Skeletal muscle satellite cell (primary cell): ENCODE data around the gene RTN4R.
"Not testable (repeated sequence)": the region's sequence is repeated elsewhere in the genome, so short reads cannot be mapped to it uniquely, and the experiment has no call there.

Source experiments
- H3K27me3 ChIP-seq: 2 replicates; pipeline ENCODE4 v1.7.0; 2013; ENCODE audit warnings: low read length; ENCODE audit not compliant: control insufficient read depth, insufficient read depth
- H3K36me3 ChIP-seq: 2 replicates; pipeline ENCODE4 v1.7.0; 2013; ENCODE audit warnings: mild to moderate bottlenecking, control low read depth, low read length; ENCODE audit not compliant: insufficient read depth
- H3K4me1 ChIP-seq: 2 replicates; pipeline ENCODE4 v1.7.0; 2013; ENCODE audit warnings: low read length; ENCODE audit not compliant: control insufficient read depth, insufficient read depth
- H3K4me2 ChIP-seq: 2 replicates; pipeline ENCODE4 v1.7.0; 2013; ENCODE audit warnings: mild to moderate bottlenecking, low read length
- H3K4me3 ChIP-seq: 2 replicates; pipeline ENCODE4 v1.7.0; 2013; ENCODE audit warnings: low read length
- H3K9ac ChIP-seq: 2 replicates; pipeline ENCODE4 v1.7.0; 2013; ENCODE audit warnings: mild to moderate bottlenecking, low read depth, low read length, moderate library complexity
- H3K9me3 ChIP-seq: replicated peaks from 2 replicates; pipeline ENCODE4 v1.7.0; 2013; ENCODE audit warnings: mild to moderate bottlenecking, control low read depth, low read length

RTN4R gene

DNA sequence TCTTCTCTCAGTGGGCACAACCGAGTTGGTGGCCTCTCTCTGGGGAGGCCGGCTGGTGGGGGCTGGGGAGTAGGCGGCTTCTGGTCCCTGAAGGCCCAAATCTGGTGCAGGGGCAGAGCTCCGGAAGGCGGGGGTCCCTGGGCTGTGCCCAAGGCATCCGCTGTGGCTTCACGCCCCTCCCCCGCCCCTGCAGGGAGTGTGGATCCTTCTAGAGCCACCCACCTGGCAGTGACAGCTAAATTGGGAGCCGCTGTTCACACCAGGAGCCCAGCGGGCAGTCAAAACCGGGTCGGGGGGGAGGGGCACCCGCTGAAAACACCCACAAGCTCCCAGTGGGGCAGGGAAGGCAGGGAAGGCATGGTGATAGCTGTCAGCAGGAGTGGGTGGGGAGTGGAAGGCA, 4.6 kb upstream of the RTN4R start:
- Histone ChIP-seq H3K4me3 (no peak overlapping the region), H3K27me3 (peaks cover 3% of the 10 kb centered on the region), H3K36me3 (no peaks in the 10 kb centered on the region), H3K4me2 (no peak overlapping the region), H3K9me3 (no peaks in the 10 kb centered on the region), H3K4me1 (no peaks in the 10 kb centered on the region), H3K9ac (no peak overlapping the region)

DNA sequence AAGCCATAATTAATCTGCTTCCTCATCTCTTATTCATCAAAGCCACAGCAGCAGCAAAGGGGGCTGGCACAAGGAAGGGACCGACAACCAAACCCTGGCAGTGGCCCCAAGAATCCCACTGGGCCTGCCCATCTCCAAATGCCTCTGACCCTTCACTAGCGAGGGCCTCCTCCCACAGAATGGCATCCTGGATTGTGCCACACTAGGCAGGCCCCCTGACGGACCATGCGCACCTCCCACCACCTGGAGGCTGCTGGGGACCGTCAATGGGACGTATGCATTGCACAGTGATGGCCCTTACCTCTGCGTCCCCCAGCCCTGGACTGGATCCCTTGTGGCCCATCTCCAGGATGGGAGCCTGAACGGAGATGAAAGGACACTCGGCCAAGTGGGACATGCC, 4.1 kb upstream of the RTN4R start:
- Histone ChIP-seq H3K4me2 (no peak overlapping the region), H3K4me1 (no peaks in the 10 kb centered on the region), H3K9ac (no peak overlapping the region), H3K9me3 (no peaks in the 10 kb centered on the region), H3K27me3 (peaks cover 3% of the 10 kb centered on the region), H3K4me3 (no peak overlapping the region), H3K36me3 (no peaks in the 10 kb centered on the region)

DNA sequence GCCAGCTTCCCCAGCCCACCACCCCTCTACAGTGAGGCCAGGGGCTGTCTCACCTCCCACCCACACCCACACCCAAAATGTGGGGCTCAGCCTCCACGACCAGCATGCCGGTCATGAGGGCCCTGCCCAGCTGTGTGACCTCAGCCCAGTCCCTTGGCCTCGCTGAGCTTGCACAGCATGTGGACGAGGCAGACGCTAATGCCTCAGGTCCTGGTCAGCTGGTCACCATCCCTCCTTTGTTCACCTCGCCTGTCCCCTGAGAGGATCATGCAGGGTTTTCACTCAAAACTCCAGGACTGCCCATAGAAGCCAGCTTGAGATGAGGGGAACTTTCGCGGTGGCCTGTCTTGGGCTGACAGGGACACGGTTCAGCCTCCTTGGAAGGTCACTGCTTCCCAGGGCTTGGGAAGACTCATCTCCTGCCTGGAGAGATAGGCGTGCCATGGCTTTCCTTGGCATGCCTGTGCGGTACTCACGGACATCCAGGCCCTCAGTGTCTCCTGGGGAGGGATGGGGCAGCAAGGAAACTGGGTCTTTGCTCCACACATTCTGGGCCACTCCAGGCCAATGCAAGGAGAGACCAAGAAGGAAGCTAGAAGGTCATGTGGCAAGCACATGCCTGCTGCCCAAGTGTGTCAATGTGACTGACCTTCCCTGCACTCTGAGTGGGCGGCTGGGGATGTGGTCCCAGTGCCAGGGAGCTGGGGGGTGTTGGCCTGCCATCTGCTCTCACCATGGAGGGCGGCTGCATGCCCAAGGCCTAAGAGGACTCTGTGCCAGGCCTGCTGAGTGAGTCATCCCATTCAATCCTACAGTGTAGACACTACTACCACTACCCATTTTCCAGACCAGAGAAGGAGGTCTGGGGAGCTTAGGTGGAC, 3.2 kb upstream of the RTN4R start:
- no peaks in the 10 kb centered on the region for H3K9me3 ChIP-seq
- H3K36me3 ChIP-seq = no peaks in the 10 kb centered on the region
- no peak overlapping the region for H3K4me2 ChIP-seq
- no peak overlapping the region for H3K4me3 ChIP-seq
- H3K27me3 ChIP-seq = peaks cover 3% of the 10 kb centered on the region
- no peaks in the 10 kb centered on the region for H3K4me1 ChIP-seq
- H3K9ac ChIP-seq = no peak overlapping the region

DNA sequence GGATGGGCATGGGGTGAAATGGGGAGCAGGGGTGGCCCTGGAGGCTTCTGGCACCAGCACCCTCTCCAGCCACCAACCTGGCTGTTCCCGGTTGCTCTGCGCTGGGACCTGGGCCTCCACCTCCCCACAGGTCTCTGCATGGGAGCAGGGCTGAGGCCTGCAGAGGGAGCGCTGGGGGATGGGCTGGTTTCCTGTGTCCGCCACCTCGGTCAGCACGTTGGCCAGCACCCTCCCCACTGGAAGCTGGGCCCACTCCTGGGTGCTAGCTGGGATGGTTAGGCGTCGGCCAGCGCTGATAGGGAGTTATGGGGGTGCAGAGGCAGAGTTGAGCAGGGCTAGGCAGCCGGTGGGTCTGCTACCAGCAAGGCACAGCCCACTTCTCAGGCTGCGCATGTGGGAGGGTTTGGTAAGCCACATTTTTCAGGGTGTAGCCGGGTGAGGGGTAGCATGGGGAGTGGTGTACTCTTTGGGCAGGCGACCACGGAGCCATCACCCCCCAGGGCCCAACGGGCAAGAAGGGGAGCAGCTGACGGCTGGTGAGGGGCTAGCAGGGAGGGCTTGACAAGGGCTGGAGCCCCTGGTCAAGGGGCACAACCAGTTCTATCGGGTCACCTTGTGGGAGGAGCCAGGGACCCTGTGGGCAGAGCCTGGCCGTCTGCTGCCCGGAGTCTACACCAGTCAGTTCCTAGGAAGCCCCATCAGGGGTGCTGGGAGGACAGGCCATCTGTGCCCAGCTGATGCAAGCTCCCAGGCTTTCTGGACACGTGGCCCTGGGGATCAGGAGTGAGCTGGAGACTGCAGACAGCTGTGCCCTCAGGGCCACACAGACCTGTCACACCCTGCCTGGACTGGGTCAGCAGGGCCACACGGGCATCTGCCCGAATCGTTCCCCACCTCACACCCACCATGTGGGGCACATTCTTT, 2.3 kb upstream of the RTN4R start:
- H3K27me3 ChIP-seq, H3K4me3 ChIP-seq, H3K4me1 ChIP-seq, H3K9me3 ChIP-seq, H3K36me3 ChIP-seq, H3K4me2 ChIP-seq, H3K9ac ChIP-seq: not testable (repeated sequence)

DNA sequence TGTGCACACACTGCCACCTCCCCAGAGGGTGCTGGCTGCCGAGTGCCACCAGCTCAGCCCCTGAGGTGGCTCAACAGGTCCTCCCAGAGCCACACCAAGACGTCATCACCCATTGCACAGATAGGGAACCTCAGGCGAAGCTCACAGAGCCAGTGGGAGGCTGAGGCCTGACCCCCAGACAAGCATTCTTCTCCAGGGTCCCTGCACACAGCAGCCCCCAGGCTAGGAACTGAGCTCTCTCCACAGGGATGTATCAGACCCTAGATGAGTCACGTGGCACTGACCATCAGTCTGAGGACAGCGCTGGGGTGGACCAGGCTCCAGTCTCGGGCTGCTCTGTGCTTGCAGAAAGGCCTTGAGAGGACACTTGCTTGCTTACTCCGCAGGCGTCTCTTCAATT, 1.6 kb upstream of the RTN4R start:
- not testable (repeated sequence) for H3K4me3 ChIP-seq, H3K27me3 ChIP-seq, H3K4me2 ChIP-seq, H3K9ac ChIP-seq, H3K4me1 ChIP-seq, H3K36me3 ChIP-seq, H3K9me3 ChIP-seq

DNA sequence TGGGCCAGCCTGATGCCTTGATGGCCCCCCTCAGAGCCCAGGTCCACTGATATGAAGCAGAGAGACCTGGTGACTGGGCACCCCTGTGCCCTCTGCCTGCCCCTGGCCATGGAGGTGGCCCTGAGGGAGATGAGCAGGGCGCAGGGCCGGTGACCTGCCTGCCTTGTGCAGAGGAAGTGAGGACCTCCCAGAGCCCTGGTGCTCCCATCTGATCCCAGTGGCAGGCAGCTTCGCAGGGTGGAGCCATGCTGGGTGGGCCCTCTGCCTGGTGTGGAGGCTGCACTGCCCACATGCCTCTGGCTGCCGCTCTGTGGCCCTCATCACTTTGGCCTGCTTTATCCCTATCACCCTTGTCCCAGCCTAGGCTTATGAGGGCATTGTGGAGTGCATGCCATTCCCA, 1.1 kb upstream of the RTN4R start:
- H3K4me3 ChIP-seq, H3K4me1 ChIP-seq, H3K9me3 ChIP-seq, H3K4me2 ChIP-seq, H3K9ac ChIP-seq, H3K36me3 ChIP-seq, H3K27me3 ChIP-seq: not testable (repeated sequence)

DNA sequence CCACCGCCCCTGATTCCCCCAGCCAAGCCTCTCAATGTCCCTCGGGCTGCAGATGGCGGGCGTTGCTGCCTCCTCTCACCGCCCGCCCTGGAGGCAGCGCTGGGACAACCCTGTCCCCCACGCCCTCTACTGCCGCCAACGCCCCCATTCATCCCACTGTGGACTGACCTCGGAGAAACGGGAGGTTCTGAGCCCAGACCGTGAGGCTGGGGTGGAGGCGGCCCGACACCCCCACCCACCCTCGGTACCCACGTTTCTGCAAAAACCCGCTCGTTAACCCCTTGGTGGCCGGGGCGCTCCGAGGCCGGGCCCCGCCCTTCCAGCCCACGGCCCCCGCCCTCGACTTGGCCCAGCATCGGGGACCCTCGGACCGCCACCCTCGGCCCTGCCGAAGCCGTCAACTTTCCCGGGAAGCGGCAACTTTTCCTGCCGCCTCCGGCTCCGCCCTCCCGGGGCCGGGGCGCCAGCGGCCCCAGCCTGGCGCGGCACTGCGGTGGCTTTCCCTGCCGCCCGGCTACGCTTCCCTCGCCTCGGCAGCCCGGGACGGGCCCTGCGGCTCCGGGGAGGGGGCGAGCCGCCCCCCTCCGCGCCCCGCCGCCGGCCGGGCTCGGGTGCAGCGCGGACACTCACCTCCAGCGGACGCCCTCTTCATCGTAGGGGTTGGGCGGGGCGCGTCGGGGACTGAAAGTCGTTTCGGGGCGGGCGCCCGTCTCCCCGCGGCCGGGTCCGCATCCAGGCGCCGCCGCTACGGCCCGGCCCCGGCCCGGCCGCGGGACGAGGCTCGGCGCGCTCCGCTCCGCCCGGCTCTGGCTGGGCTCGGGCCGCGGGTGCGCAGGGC, 458 bp downstream of the RTN4R start:
- Histone ChIP-seq H3K4me2 (peak overlapping the region; percentile 80), H3K4me3 (peak overlapping the region; percentile 57), H3K4me1 (no peaks in the 10 kb centered on the region), H3K36me3 (no peaks in the 10 kb centered on the region), H3K9me3 (no peaks in the 10 kb centered on the region), H3K27me3 (peaks cover 3% of the 10 kb centered on the region), H3K9ac (no peak overlapping the region)

DNA sequence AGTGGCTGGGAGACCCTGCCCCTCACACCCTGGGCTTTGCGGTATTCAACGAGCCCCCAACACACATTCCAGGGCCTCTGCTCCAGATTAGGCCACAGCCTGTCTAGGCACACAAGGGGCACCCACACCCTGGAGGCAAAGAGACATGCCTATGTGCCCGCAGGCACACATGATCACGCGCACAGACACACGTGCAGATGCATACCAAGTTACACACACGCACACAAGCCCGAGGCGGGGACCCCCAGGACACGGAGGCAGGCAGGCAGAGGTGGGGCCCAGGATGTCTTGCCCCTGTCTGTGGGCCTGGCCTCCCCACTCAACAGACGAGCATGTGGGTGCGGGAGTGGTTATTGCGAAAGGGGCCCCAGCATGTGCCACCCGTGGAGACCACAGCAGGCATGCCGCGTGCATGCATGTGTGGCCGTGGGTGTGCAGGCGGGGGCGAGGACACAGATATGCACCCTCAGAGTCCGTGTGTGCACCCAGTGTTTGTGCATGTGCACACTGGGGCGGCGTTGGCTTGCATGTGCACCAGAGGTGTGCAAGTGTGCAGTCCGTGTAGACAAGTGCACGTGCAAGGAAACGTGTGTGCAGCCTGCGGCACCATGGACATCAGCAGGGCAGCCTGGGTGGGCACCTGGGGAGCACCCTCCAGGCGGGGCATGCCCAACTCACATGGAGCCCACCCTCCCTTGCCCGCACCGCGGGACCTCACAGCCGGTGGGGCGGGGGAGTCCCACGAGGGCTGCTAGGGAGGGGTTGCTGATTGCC, 1.3 kb downstream of the RTN4R start:
- H3K9me3 ChIP-seq, H3K4me2 ChIP-seq, H3K9ac ChIP-seq, H3K27me3 ChIP-seq, H3K36me3 ChIP-seq, H3K4me1 ChIP-seq, H3K4me3 ChIP-seq: not testable (repeated sequence)

DNA sequence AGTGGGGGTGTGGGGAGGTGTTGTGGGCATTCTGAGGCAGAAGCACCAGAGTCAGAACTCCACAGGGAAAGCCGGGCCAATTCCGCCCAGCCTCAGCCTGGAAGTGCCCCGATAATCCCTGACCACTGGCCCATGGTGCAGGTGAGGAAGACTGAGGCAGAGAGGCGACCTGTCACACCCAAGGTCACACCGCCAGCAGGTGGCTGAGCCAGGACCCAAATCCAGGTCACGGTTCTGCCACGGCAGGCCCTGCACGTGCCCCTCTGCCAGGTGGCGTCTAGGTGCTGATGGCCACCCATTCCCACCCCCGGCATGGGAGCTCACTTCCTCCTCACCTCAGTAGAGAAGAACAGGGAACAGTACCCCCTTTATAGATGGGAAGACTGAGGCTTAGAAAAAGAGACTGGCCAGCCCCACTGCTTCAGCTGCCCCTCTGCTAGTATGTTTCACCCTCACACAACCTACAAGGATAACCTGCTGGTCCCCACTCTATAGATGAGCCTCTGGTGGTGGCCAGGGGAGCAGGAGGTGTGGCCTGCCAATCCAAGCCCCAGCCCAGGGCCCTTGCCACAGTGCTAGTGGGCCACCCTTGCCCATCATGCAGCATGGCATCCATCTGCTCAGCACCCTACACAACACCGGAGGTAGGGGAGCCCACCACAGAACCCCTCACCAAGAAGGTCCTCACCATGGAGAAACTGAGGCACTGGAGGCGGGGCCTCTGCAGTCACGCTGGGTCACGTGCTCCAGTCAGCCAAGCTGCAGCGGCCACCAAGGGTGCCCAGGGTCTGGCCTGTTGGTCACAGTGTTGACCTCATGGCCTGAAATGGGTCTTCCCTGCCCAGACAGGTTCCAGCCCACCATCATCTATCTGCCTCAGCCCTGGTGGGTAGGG, 2.1 kb downstream of the RTN4R start:
- H3K4me2 ChIP-seq, H3K9me3 ChIP-seq, H3K9ac ChIP-seq, H3K4me3 ChIP-seq, H3K36me3 ChIP-seq, H3K27me3 ChIP-seq, H3K4me1 ChIP-seq: not testable (repeated sequence)
